GM12878 (cell line): ENCODE results near the gene ZNHIT1. TPM values are rescaled to one million over a fixed set of nuclear protein-coding genes. Genes with fewer than 3 reads are reported as not detected.

ENCODE experiments used
- ATAC-seq: fragments of 200-7000 bp; cut with Tn5 transposase; 3 replicates; pipeline ENCODE4 v1.9.1; 2020; ENCODE audit warnings: mild to moderate bottlenecking, moderate library complexity
- Bru-seq: library from RNA; stranded (reverse); fragments of 400-500 nt; gene quantifications from one replicate; lab custom pipeline; 2021; lab: Mats Ljungman, UMichigan
- BruChase-seq, 2 experiments: library from RNA; stranded (reverse); fragments of 400-500 nt; gene quantifications; one replicate each; lab custom pipeline; 2021; lab: Mats Ljungman, UMichigan
- BruUV-seq: library from RNA; stranded (reverse); fragments of 400-500 nt; replicated peaks from 2 replicates; lab custom pipeline; 2021; lab: Mats Ljungman, UMichigan
- CTCF ChIA-PET: fragments of 300-600 bp; sonication (Branson Sonifier 250); formaldehyde crosslinking; extraction: SDS; loops from one replicate; lab custom pipeline; 2021; ENCODE audit warnings: inconsistent platforms; lab: Yijun Ruan, JAX
- POLR2A ChIA-PET: fragments of 350-600 bp; formaldehyde crosslinking; extraction: SDS; loops from one replicate; lab custom pipeline; 2021; ENCODE audit warnings: inconsistent platforms; lab: Charles Lee
- RAD21 ChIA-PET: fragments of 300-600 bp; sonication (Branson Sonifier 250); formaldehyde crosslinking; loops from one replicate; lab custom pipeline; 2023; ENCODE audit warnings: antibody characterized with exemption; ENCODE audit not compliant: unreplicated experiment; lab: Charles Lee
- SMC1A ChIA-PET: fragments of 300-600 bp; sonication (Branson Sonifier 250); formaldehyde crosslinking; loops from one replicate; lab custom pipeline; 2023; ENCODE audit not compliant: unreplicated experiment, uncharacterized antibody; lab: Charles Lee
- DNase-seq: peaks from one replicate; pipeline ENCODE4 v3.0.0-alpha.2; 2011; ENCODE audit warnings: low read depth, low spot score
- FAIRE-seq: peaks from 3 replicates; lab custom pipeline; 2011; peaks lifted over from hg19 to GRCh38; lab: Jason Lieb, UNC
- H2AFZ ChIP-seq: 2 replicates; pipeline ENCODE4 v1.6.0; 2011; ENCODE audit warnings: low read depth, low read length, control low read depth; ENCODE audit not compliant: control insufficient read depth
- H3K27ac ChIP-seq: 2 replicates; pipeline ENCODE4 v1.5.1; 2011; ENCODE audit warnings: control low read depth; ENCODE audit not compliant: control insufficient read depth, insufficient read depth
- H3K27me3 ChIP-seq, 2 experiments: replicated peaks in 1 of 2; 2 replicates each; pipeline versions ENCODE4 v1.6.0 to v1.6.1; 2011; ENCODE audit warnings: low read length in 1 of 2; ENCODE audit not compliant: control insufficient read depth in 2 of 2, insufficient read depth in 2 of 2
- H3K36me3 ChIP-seq, 2 experiments: 2 replicates each; pipeline ENCODE4 v1.5.1; 2011; ENCODE audit warnings: low read length in 1 of 2; ENCODE audit not compliant: control insufficient read depth in 2 of 2, insufficient read depth in 2 of 2
- H3K4me1 ChIP-seq: 2 replicates; pipeline ENCODE4 v1.6.1; 2011; ENCODE audit warnings: mild to moderate bottlenecking, low read length, moderate library complexity, mixed read lengths; ENCODE audit not compliant: control insufficient read depth, insufficient read depth
- H3K4me2 ChIP-seq: 2 replicates; pipeline ENCODE4 v1.6.0; 2011; ENCODE audit warnings: control low read depth; ENCODE audit not compliant: control insufficient read depth, insufficient read depth
- H3K4me3 ChIP-seq: fragments of 200-600 bp; sonication (generic); 2 replicates; pipeline ENCODE4 v1.5.1; 2016
- H3K79me2 ChIP-seq: 2 replicates; pipeline ENCODE4 v1.6.0; 2011; ENCODE audit warnings: low read length; ENCODE audit not compliant: control insufficient read depth, insufficient read depth
- H3K9ac ChIP-seq: 2 replicates; pipeline ENCODE4 v1.8.0; 2011; ENCODE audit warnings: low read length, control low read depth, mixed read lengths; ENCODE audit not compliant: control insufficient read depth, insufficient read depth
- H3K9me3 ChIP-seq: replicated peaks from 3 replicates; pipeline ENCODE4 v1.5.1; 2011; ENCODE audit warnings: mild to moderate bottlenecking, low read length; ENCODE audit not compliant: control insufficient read depth, insufficient read depth
- H4K20me1 ChIP-seq: 2 replicates; pipeline ENCODE4 v1.6.0; 2011; ENCODE audit not compliant: control insufficient read depth, insufficient read depth
- CHD2 ChIP-seq: IDR thresholded peaks from 2 replicates; pipeline ENCODE4 v1.6.1; 2011; ENCODE audit warnings: low read depth, low read length, improper control_type of control experiment, borderline replicate concordance
- MAX ChIP-seq: IDR thresholded peaks from 2 replicates; pipeline ENCODE4 v1.6.1; 2012; ENCODE audit warnings: low read depth, low read length, improper control_type of control experiment
- MLLT1 ChIP-seq: fragments of 450-650 bp; IDR thresholded peaks from 2 replicates; pipeline ENCODE4 v1.6.1; 2016; ENCODE audit warnings: mild to moderate bottlenecking
- SMARCA5 ChIP-seq: fragments of 450-650 bp; IDR thresholded peaks from 2 replicates; pipeline ENCODE4 v1.6.1; 2017; ENCODE audit warnings: mild to moderate bottlenecking
- ZNF207 ChIP-seq: fragments of 450-650 bp; IDR thresholded peaks from 2 replicates; pipeline ENCODE4 v1.6.1; 2014; ENCODE audit warnings: antibody characterized with exemption, mild to moderate bottlenecking, borderline replicate concordance
- WGBS: methylation state at CpG from one replicate; pipeline ENCODE4 v1.1.6; 2016; ENCODE audit warnings: low lambda C conversion rate; ENCODE audit not compliant: insufficient replicate concordance, insufficient coverage; ENCODE audit errors: missing lambda C conversion rate; 5-methylcytosine and 5-hydroxymethylcytosine counted together
- in situ Hi-C: fragments of 300-500 bp; cut with MboI; formaldehyde crosslinking; loops from 9 replicates; pipeline ENCODE4 v1.14.3; 2018; ENCODE audit warnings: mixed read lengths
- intact Hi-C: fragments of 100-400 bp; cut with micrococcal nuclease; formaldehyde crosslinking; loops from one replicate; pipeline ENCODE4 v1.14.2; 2022; ENCODE audit not compliant: unreplicated experiment
- long read RNA-seq, 2 experiments: library from polyadenylated mRNA; unstranded; transcript quantifications; one replicate each; pipeline ENCODE4 v2.0.0, GENCODE V29; 2019 to 2020
- polyA minus RNA-seq, 3 experiments: library from RNA; depleted of rRNA, polyadenylated mRNA; stranded (reverse); fragments of >200 nt; gene quantifications; 2 replicates each; pipeline ENCODE4 v1.2.3, GENCODE V29; 2011
- polyA plus RNA-seq, 11 experiments: library from polyadenylated mRNA; depleted of rRNA in 4 of 11; unstranded in 6 of 11; stranded (reverse) in 5 of 11; fragments of >200 nt; fragmentation: Nextera tagmentation in 4 of 11; fragmentation: Illumina TruSeq in 1 of 11; extraction: Ambion mirVana in 4 of 11; extraction: Trizol in 1 of 11; gene quantifications; 1 replicate in 1 of 11; 2 replicates in 10 of 11; pipeline versions ENCODE4 v1.2.1 to v1.2.3, GENCODE V29; 2011 to 2016; ENCODE audit warnings: inconsistent platforms in 2 of 11, missing spikeins in 2 of 11, low read depth in 1 of 11
- total RNA-seq, 4 experiments: library from RNA; depleted of rRNA in 3 of 4; stranded (reverse); fragments of >200 nt in 3 of 4; fragmentation: Illumina TruSeq in 1 of 4; extraction: Trizol in 1 of 4; gene quantifications; 2 replicates each; pipeline versions ENCODE4 v1.2.1 to v1.2.3, GENCODE V29; 2013 to 2021
- TF ChIP-seq, protein P1 (sequence below): fragments of 450-650 bp; IDR thresholded peaks from 2 replicates; pipeline ENCODE4 v1.6.1; 2016; ENCODE audit warnings: mild to moderate bottlenecking, moderate library complexity, borderline replicate concordance

Gene ZNHIT1
- total RNA-seq (2013; cell fraction: nucleolus; rRNA removed) = 21.2 and 22.4 TPM in 2 replicates
- 78.6 and 79.2 TPM in 2 replicates for total RNA-seq (2014; rRNA removed)
- total RNA-seq (2014; rRNA removed; fragmentation: Illumina TruSeq; extraction: Trizol) = 32.5 and 33.9 TPM in 2 replicates
- total RNA-seq (2021) = 51.8 and 55.2 TPM in 2 replicates
- 19.0 TPM for polyA plus RNA-seq (2011; ENCODE audit: low read depth)
- polyA plus RNA-seq (2011; rRNA removed) = 19.2 and 25.7 TPM in 2 replicates
- 45.7 and 46.3 TPM in 2 replicates for polyA plus RNA-seq (2011; cell fraction: cytosol; rRNA removed)
- polyA plus RNA-seq (2011; cell fraction: nucleus; rRNA removed) = 28.0 and 28.9 TPM in 2 replicates
- 43.7 and 46.4 TPM in 2 replicates for polyA plus RNA-seq (2012)
- 7.6 and 30.2 TPM in 2 replicates for polyA plus RNA-seq (2014; fragmentation: Illumina TruSeq; extraction: Trizol)
- polyA plus RNA-seq (2014; fragmentation: Nextera tagmentation; extraction: Ambion mirVana) = 10 to 100 TPM in 1 of 2 experiments, 1 to 10 TPM in 1; 3.8 to 14.9 TPM
- polyA plus RNA-seq (2014; rRNA removed) = 71.4 and 75.9 TPM in 2 replicates
- 10 to 100 TPM; 77.7 to 78.4 TPM for polyA plus RNA-seq (2016; fragmentation: Nextera tagmentation; extraction: Ambion mirVana)
- 6.5 and 20.0 TPM in 2 replicates for polyA minus RNA-seq (2011; rRNA and poly(A)+ RNA removed)
- 10.8 and 13.8 TPM in 2 replicates for polyA minus RNA-seq (2011; cell fraction: cytosol; rRNA and poly(A)+ RNA removed)
- polyA minus RNA-seq (2011; cell fraction: nucleus; rRNA and poly(A)+ RNA removed) = 4.0 and 9.8 TPM in 2 replicates
- percentile 80 among the genes with signal in this experiment for Bru-seq, nascent RNA
- BruChase-seq, experiment 1, labeled RNA remaining after a 6-hour chase = percentile 90 among the genes with signal in this experiment
- BruChase-seq, experiment 2, labeled RNA remaining after a 2-hour chase = percentile 90 among the genes with signal in this experiment
- long read RNA-seq, experiment 1, transcript ZNHIT1-203 (4 exons, 2,898 nt) = minor isoform, 9 of 79 reads
- long read RNA-seq, experiment 1, transcript ZNHIT1-201 (5 exons, 1,225 nt) = major isoform, 62 of 79 reads
- long read RNA-seq, experiment 1, partial matches to known transcripts = 3 of 79 reads
- long read RNA-seq, experiment 1, other reads (novel, unspliced or antisense) = 5 of 79 reads
- long read RNA-seq, experiment 2, transcript ZNHIT1-201 (5 exons, 1,225 nt) = major isoform, 93 of 108 reads
- long read RNA-seq, experiment 2, partial matches to known transcripts = 5 of 108 reads
- long read RNA-seq, experiment 2, other reads (novel, unspliced or antisense) = 8 of 108 reads

- peak within 1 kb of the TSS; percentile 89 for H3K4me2 ChIP-seq
- H3K27ac ChIP-seq = peak within 1 kb of the TSS; percentile 88
- in situ Hi-C loops (no loop called here), intact Hi-C loops (loop anchor here (1.0 kb wide), 1 partner anchor 27 kb away; no protein-coding TSS in a partner anchor)
- H3K27me3 ChIP-seq = no peaks in the 10 kb centered on the region
- H2AFZ ChIP-seq = peak within 1 kb of the TSS; percentile 95
- BruUV-seq = no TSS peak
- SMC1A ChIA-PET = interaction anchor here (0.6 to 3.6 kb wide), 14 partner anchors 14 to 346 kb away, joined by 3 to 19 read pairs (median 4); partner anchors contain the start of genes FIS1, MOGAT3 and SERPINE1
- WGBS = 1% methylated on average over 27 of the region's 57 CpGs
- POLR2A ChIA-PET = interaction anchor here (0.6 to 2.1 kb wide), 17 partner anchors 8 to 605 kb away, joined by 3 to 12 read pairs (median 4); partner anchors contain the start of genes IFT22, MOSPD3, SLC12A9 and TRIM56
- H4K20me1 ChIP-seq = no peaks in the 10 kb centered on the region
- RAD21 ChIA-PET = interaction anchor here (0.6 to 3.9 kb wide), 10 partner anchors 23 to 500 kb away, joined by 3 to 37 read pairs (median 4); partner anchors contain the start of gene FIS1
- H3K4me3 ChIP-seq = peak within 1 kb of the TSS; percentile 88
- H3K9me3 ChIP-seq = no peaks in the 10 kb centered on the region
- FAIRE-seq = peak; percentile 99
- H3K9ac ChIP-seq = peak within 1 kb of the TSS; percentile 88
- H3K36me3 ChIP-seq = peaks cover 0 to 2% of the 10 kb centered on the region in 2 experiments; a peak in 2 of 4 replicates
- CTCF ChIA-PET = interaction anchor here (0.5 to 3.8 kb wide), 23 partner anchors 11 to 740 kb away, joined by 3 to 63 read pairs (median 3); partner anchors contain the start of genes FIS1, IFT22 and SLC12A9
- H3K4me1 ChIP-seq = peaks cover 5% of the 10 kb centered on the region
- ATAC-seq = peak; percentile 92
- peaks cover 30% of the 10 kb centered on the region for H3K79me2 ChIP-seq
- DNase-seq = peak; percentile 96
- TF ChIP-seq SMARCA5 (peak; percentile 57), ZNF207 (peak; percentile 18; the same call in 1 of the 2 replicates), MAX (no peak; the same call in 1 of the 2 replicates), MLLT1 (peak; percentile 34; the same call in 1 of the 2 replicates), CHD2 (peak; percentile 26; the same call in 1 of the 2 replicates)
- TF ChIP-seq, protein P1, sequence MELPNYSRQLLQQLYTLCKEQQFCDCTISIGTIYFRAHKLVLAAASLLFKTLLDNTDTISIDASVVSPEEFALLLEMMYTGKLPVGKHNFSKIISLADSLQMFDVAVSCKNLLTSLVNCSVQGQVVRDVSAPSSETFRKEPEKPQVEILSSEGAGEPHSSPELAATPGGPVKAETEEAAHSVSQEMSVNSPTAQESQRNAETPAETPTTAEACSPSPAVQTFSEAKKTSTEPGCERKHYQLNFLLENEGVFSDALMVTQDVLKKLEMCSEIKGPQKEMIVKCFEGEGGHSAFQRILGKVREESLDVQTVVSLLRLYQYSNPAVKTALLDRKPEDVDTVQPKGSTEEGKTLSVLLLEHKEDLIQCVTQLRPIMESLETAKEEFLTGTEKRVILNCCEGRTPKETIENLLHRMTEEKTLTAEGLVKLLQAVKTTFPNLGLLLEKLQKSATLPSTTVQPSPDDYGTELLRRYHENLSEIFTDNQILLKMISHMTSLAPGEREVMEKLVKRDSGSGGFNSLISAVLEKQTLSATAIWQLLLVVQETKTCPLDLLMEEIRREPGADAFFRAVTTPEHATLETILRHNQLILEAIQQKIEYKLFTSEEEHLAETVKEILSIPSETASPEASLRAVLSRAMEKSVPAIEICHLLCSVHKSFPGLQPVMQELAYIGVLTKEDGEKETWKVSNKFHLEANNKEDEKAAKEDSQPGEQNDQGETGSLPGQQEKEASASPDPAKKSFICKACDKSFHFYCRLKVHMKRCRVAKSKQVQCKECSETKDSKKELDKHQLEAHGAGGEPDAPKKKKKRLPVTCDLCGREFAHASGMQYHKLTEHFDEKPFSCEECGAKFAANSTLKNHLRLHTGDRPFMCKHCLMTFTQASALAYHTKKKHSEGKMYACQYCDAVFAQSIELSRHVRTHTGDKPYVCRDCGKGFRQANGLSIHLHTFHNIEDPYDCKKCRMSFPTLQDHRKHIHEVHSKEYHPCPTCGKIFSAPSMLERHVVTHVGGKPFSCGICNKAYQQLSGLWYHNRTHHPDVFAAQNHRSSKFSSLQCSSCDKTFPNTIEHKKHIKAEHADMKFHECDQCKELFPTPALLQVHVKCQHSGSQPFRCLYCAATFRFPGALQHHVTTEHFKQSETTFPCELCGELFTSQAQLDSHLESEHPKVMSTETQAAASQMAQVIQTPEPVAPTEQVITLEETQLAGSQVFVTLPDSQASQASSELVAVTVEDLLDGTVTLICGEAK = peak; percentile 94
These were observed at the start of gene ZNHIT1, which contains the start of gene PLOD3 for GRCh38 chr7:101217388-101218235. Gene ZNHIT1, plus strand, starts transcription at chr7:101218165. Its CDS starts 31 bp downstream, at chr7:101218196. Gene PLOD3, minus strand, starts transcription at chr7:101217581. Its CDS starts 307 bp downstream, at chr7:101217274.
